Transverse colon (tissue), 4 donors: ENCODE measurements around the gene FGR.

Experiments
- CTCF ChIP-seq, 5 experiments: fragments of 200-600 bp in 3 of 5; fragments of 450-650 bp in 2 of 5; sonication (generic) in 3 of 5; IDR thresholded peaks; 1 replicate in 2 of 5; 2 replicates in 3 of 5; pipeline ENCODE4 v1.5.1; 2016 to 2017; ENCODE audit warnings: antibody characterized with exemption in 5 of 5, inconsistent platforms in 3 of 5, mild to moderate bottlenecking in 2 of 5, moderate library complexity in 1 of 5
- POLR2A ChIP-seq: fragments of 450-650 bp; IDR thresholded peaks from one replicate; pipeline ENCODE4 v1.6.1; 2016; ENCODE audit warnings: antibody characterized with exemption, mild to moderate bottlenecking, moderate library complexity
- POLR2AphosphoS5 ChIP-seq, 3 donors: sonication (generic); formaldehyde crosslinking; IDR thresholded peaks; one replicate each; pipeline ENCODE4 v1.6.1; 2016; ENCODE audit warnings: antibody characterized with exemption in 3 of 3

GRCh38 chr1:27575840-27576331 lies 59.1 kb downstream of the FGR start:
- TF ChIP-seq POLR2A (no peak), CTCF (IDR thresholded peaks at IDR 0.05) (no peak), POLR2AphosphoS5 (IDR thresholded peaks at IDR 0.05) (peak in 1 of 3 donors; percentile 13)
